ENCODE data around the gene UNK.

DNA sequence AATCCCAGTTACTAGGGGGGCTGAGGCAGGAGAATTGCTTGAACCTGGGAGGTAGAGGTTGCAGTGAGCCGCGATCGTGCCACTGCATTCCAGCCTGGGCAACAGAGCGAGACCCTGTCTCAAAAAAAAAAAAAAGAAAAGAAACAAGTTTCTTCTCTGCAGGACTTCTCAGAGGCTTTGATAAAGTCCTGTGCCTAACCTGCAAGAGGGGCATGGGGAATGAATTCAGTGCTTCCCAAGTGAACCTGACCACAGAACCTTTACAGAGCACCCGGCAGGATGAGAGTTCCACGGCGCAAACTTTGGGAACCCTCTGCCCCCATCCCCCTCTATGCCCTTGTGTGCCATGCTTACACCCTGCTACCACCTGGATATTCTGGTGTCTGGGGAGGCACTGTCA, 45.4 kb upstream of the UNK start:
- TF ChIP-seq PATZ1 (CRISPR knock-in tag; IDR thresholded peaks at IDR 0.05; ENCODE audit: borderline replicate concordance) (no peak), ZNF565 (CRISPR knock-in tag; conservative IDR thresholded peaks at IDR 0.05; ENCODE audit: low read depth) (no peak), SNAI2 (CRISPR knock-in tag; IDR thresholded peaks at IDR 0.05) (no peak), CREB5 (CRISPR knock-in tag; IDR thresholded peaks at IDR 0.05; ENCODE audit: low read depth) (no peak), OSR1 (CRISPR knock-in tag; IDR thresholded peaks at IDR 0.05) (no peak), RARB (CRISPR knock-in tag; IDR thresholded peaks at IDR 0.05) (no peak), ARNTL (CRISPR knock-in tag; IDR thresholded peaks at IDR 0.05; ENCODE audit: borderline replicate concordance, low read depth) (no peak), ZC3H10 (CRISPR knock-in tag; IDR thresholded peaks at IDR 0.05) (no peak), ZFP3 (CRISPR knock-in tag; IDR thresholded peaks at IDR 0.05) (no peak)

All from SK-N-SH treated with all-trans-retinoic acid at 6 μM for 48 hours (cell line).